CD1c-positive myeloid dendritic cell (primary cell): ENCODE measurements around the gene SERPINC1.
"Not testable (repeated sequence)": the region's sequence is repeated elsewhere in the genome, so short reads cannot be mapped to it uniquely, and the experiment has no call there.

Source experiments
- DNase-seq: peaks from one replicate; pipeline ENCODE4 v3.0.0-alpha.2; 2016; ENCODE audit errors: extremely low spot score

The SERPINC1 gene

GRCh38 chr1:173863224-173864161, 53.6 kb downstream of the SERPINC1 start:
- DNase-seq = no peak

GRCh38 chr1:173862769-173863223, 54.3 kb downstream of the SERPINC1 start:
- DNase-seq = no peak

GRCh38 chr1:173862146-173862768, 54.9 kb downstream of the SERPINC1 start:
- DNase-seq = not testable (repeated sequence)

DNA sequence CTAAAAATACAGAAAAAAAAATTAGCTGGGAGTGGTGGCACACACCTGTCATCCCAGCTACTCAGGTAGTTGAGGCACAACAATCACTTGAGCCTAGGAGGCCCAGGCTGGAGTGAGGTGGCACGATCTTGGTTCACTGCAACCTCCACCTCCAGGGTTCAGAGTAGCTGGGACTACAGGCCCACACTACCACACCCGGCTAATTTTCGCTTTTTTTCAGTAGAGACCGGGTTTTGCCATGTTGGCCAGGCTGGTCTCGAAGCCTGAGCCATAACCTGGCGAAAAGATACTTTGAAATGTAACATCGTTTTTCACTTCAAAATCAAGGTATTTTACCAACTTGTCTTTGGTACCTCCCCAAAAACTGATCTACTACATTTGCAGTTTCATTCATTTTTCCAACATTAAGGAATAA, 55.4 kb downstream of the SERPINC1 start:
- no peak for DNase-seq

- no peak for DNase-seq
Observed at GRCh38 chr1:173860065-173860464, 57.1 kb downstream of the SERPINC1 start.

- not testable (repeated sequence) for DNase-seq
Observed at GRCh38 chr1:173859547-173859946, 57.6 kb downstream of the SERPINC1 start.

DNA sequence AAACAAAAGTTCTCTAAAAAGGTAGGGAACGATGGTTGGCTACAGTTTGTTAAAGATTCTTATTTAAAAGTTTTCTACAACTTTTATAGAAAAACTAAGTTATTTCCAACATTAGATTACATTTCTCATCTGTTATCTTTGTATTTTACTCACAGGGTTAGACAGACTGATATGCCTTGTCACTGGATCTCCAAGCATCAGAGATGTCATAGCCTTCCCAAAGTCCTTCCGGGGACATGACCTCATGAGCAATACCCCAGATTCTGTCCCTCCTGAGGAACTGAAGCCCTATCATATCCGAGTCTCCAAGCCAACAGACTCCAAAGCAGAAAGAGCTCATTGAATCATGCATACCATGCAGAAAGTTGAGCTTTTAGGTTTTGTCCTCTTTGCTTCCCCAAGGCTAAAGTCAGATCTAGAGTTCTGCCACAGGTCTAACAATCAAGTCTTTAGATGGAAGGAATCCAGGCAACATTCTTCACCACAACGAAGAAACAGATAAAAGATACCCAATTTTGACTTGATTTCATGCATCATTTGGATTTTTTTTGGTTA, 59.7 kb downstream of the SERPINC1 start:
- DNase-seq = no peak

DNA sequence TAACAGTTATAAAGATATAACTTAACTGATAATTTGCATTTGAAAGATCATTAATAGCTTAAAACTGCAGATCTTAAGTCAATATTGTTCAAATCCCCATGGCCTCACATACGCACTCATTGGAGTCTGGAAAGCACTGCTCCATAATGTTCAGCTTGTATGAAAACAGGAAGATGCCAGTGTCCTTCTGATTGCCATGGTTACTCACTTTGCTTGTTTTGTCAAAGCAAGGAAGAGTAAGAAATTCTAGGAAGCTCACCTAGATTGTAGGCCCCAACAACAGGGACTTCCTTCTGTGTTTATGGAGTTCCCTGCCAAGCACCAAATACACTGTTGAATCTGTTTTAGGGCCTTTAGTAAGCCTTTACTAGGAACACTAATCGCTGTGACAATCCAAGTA, 60.2 kb downstream of the SERPINC1 start:
- DNase-seq = peak; percentile 6

GRCh38 chr1:173856014-173856413, 61.1 kb downstream of the SERPINC1 start:
- no peak for DNase-seq
